HEK293T (cell line): ENCODE data around the gene TVP23A.
"Not testable (repeated sequence)": the region's sequence is repeated elsewhere in the genome, so short reads cannot be mapped to it uniquely, and the experiment has no call there.

Source experiments
- CTCF ChIA-PET: fragments of 350-600 bp; formaldehyde crosslinking; extraction: SDS; loops from one replicate; lab custom pipeline; 2021; ENCODE audit warnings: antibody characterized with exemption, inconsistent platforms; lab: Yijun Ruan, JAX
- POLR2A ChIA-PET: fragments of 350-600 bp; formaldehyde crosslinking; extraction: SDS; loops from one replicate; lab custom pipeline; 2020; ENCODE audit warnings: antibody characterized with exemption, inconsistent platforms; lab: Yijun Ruan, JAX
- DNase-seq: peaks from one replicate; pipeline ENCODE4 v3.0.0; 2012; ENCODE audit warnings: mixed read lengths; ENCODE audit errors: extremely low spot score
- ARNT ChIP-seq: fragments of 450-650 bp; IDR thresholded peaks from 2 replicates; pipeline ENCODE4 v1.6.1; 2017; ENCODE audit warnings: mild to moderate bottlenecking
- BHLHE40 ChIP-seq: fragments of 450-650 bp; IDR thresholded peaks from 2 replicates; pipeline ENCODE4 v1.6.1; 2016; ENCODE audit warnings: mild to moderate bottlenecking, moderate library complexity, borderline replicate concordance
- CTBP1 ChIP-seq: fragments of 450-650 bp; IDR thresholded peaks from 2 replicates; pipeline ENCODE4 v1.6.1; 2016; ENCODE audit warnings: borderline replicate concordance
- ELF4 ChIP-seq: fragments of 450-650 bp; IDR thresholded peaks from 2 replicates; pipeline ENCODE4 v1.6.1; 2017; ENCODE audit warnings: antibody characterized with exemption
- FOXA1 ChIP-seq: fragments of 450-650 bp; IDR thresholded peaks from 2 replicates; pipeline ENCODE4 v1.6.1; 2016; ENCODE audit warnings: mild to moderate bottlenecking
- FOXK2 ChIP-seq: fragments of 450-650 bp; IDR thresholded peaks from 2 replicates; pipeline ENCODE4 v1.6.1; 2016; ENCODE audit warnings: mild to moderate bottlenecking
- FOXM1 ChIP-seq: fragments of 450-650 bp; IDR thresholded peaks from 2 replicates; pipeline ENCODE4 v1.6.1; 2017; ENCODE audit warnings: mild to moderate bottlenecking, borderline replicate concordance
- HDGF ChIP-seq: fragments of 450-650 bp; IDR thresholded peaks from 2 replicates; pipeline ENCODE4 v1.6.1; 2017; ENCODE audit warnings: antibody characterized with exemption, borderline replicate concordance
- L3MBTL2 ChIP-seq: fragments of 450-650 bp; conservative IDR thresholded peaks from 2 replicates; pipeline ENCODE4 v1.6.1; 2016; ENCODE audit warnings: mild to moderate bottlenecking
- LEF1 ChIP-seq: fragments of 450-650 bp; IDR thresholded peaks from 2 replicates; pipeline ENCODE4 v1.6.1; 2017; ENCODE audit warnings: mild to moderate bottlenecking, borderline replicate concordance
- NFRKB ChIP-seq: fragments of 450-650 bp; IDR thresholded peaks from 2 replicates; pipeline ENCODE4 v1.6.1; 2016; ENCODE audit warnings: mild to moderate bottlenecking, moderate library complexity
- PKNOX1 ChIP-seq: fragments of 450-650 bp; IDR thresholded peaks from 2 replicates; pipeline ENCODE4 v1.6.1; 2016
- SP1 ChIP-seq: fragments of 450-650 bp; IDR thresholded peaks from 2 replicates; pipeline ENCODE4 v1.6.1; 2017
- SUZ12 ChIP-seq: fragments of 450-650 bp; IDR thresholded peaks from 2 replicates; pipeline ENCODE4 v1.6.1; 2016; ENCODE audit warnings: mild to moderate bottlenecking
- TARDBP ChIP-seq: fragments of 450-650 bp; IDR thresholded peaks from 2 replicates; pipeline ENCODE4 v1.6.1; 2016
- ZNF384 ChIP-seq: fragments of 450-650 bp; IDR thresholded peaks from 2 replicates; pipeline ENCODE4 v1.6.1; 2016

Gene TVP23A

DNA sequence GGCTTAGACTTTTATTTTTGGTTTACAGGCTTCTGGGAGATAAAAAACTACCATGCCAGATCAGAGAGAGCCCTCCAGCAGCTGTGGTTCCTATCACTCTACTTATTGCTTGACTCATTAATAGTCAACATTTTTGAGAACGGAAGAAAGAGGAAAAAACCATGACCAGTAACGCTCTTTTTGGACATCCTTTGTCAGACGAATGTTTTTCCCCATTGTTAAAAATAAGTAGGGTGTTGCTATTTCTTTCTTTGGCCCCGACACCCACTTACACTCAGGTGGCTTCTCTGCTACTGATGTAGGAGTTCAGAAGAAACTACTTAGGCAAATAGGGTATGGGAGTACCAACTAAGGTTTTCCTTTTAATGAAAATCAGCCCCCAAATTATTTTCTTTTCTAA, 27.5 kb downstream of the TVP23A start:
- no peak for DNase-seq
- ChIA-PET CTCF (no interaction called here), POLR2A (no interaction called here)
- TF ChIP-seq LEF1 (no peak), ZNF384 (no peak), FOXM1 (no peak), BHLHE40 (no peak), SUZ12 (no peak), ELF4 (no peak), PKNOX1 (no peak), FOXK2 (no peak)

- CTCF ChIA-PET, POLR2A ChIA-PET, DNase-seq: not testable (repeated sequence)
Measured at GRCh38 chr16:10788630-10789029, 30.0 kb downstream of the TVP23A start.

DNA sequence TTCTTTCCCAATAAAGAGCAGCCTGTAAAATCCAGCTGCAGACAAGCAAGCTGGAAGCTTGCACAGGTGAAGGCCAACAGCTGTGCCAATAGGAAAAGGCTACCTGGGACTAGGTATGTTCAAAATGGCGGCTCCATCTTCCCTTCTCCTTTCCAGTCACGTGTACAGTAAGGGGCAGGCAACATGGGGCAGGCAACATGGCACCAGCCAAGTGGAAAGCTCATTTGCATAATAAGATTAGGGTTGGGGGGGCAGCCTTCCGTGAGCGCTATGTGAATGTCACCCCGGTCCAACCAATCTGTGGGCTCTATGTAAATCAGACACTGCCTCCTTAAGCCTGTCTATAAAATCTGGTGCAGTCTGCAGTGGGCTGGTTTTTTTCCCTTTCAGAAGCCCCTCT, 31.3 kb downstream of the TVP23A start:
- ChIA-PET CTCF (no interaction called here), POLR2A (no interaction called here)
- DNase-seq, result no peak
- no peak for TF ChIP-seq NFRKB

- TF ChIP-seq ARNT, result no peak
- TF ChIP-seq ELF4, result no peak
- no peak for TF ChIP-seq SP1
- TF ChIP-seq NFRKB, result no peak
- no peak for TF ChIP-seq FOXK2
- POLR2A ChIA-PET, result no interaction called here
- CTCF ChIA-PET, result no interaction called here
- no peak for DNase-seq
Measured at GRCh38 chr16:10782628-10783027, 36.0 kb downstream of the TVP23A start.

DNA sequence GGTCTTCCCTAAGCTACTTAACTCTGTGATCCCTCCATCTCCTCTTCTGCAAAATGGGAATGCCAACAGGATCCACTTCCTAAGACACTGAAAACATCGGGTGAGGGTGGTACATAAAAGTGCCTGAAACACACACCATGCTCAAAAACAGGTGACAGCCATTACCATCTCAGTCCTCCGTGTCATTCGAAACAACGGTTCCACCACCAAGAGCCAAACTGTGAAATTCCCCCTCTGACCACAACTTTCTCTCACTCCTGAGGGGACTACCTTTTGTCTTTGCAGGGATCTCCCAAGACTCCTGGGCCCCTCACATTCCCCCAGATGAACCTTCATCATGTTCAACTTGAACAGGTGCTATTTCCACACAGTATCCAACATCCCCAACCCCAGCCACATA, 38.0 kb downstream of the TVP23A start:
- POLR2A ChIA-PET, result no interaction called here
- CTCF ChIA-PET, result no interaction called here
- DNase-seq, result no peak
- TF ChIP-seq SUZ12, result no peak
- no peak for TF ChIP-seq ARNT
- no peak for TF ChIP-seq FOXM1
- no peak for TF ChIP-seq HDGF
- TF ChIP-seq CTBP1, result no peak
- TF ChIP-seq ZNF384, result no peak
- TF ChIP-seq ELF4, result no peak
- TF ChIP-seq LEF1, result no peak
- no peak for TF ChIP-seq L3MBTL2
- TF ChIP-seq SP1, result no peak
- no peak for TF ChIP-seq TARDBP
- no peak for TF ChIP-seq FOXA1
- no peak for TF ChIP-seq BHLHE40

DNA sequence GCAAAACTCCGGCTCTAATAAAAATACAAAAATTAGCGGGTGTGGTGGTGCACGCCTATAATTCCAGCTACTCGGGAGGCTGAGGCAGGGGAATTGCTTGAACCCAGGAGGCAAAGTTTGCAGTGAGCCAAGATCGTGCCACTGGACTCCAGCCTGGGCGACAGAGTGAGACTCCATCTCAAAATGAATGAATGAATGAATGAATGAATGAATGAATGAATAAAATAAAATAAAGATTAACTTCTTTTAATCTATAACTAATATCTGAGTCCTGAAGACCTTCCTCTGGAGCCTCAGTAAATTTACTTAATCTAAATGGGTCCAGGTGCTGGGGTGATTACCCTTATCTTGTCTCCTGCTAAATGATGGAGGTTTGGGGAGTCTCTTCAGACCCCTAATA, 38.7 kb downstream of the TVP23A start:
- DNase-seq, CTCF ChIA-PET, POLR2A ChIA-PET: not testable (repeated sequence)

DNA sequence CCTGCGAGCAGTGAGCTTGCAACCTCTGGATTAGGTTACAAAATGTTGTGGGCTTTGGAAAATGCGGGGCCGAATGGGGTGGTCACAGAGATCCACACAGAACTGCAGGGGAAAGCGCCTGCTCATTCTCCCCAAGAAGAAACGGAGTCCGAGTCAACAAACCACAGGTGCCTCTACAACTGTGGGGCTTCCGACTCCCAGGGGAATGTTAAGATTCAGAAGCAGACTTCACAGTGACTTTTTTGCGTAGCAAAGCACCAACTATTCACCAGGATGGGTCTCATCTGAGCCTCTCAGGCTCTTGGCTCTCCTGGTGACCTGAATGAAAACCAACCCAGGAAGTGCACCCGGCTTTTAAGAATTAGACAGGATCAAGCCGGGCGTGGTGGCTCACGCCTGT, 41.2 kb downstream of the TVP23A start:
- TF ChIP-seq BHLHE40 (no peak), NFRKB (no peak), ZNF384 (no peak), ELF4 (no peak)
- CTCF ChIA-PET, result no interaction called here
- DNase-seq, result no peak
- POLR2A ChIA-PET, result interaction anchor here (0.6 kb wide), 1 partner anchor 250 kb away, joined by 3 read pairs; no protein-coding TSS in a partner anchor

GRCh38 chr16:10776923-10777322, 41.7 kb downstream of the TVP23A start:
- CTCF ChIA-PET, DNase-seq, POLR2A ChIA-PET: not testable (repeated sequence)

- DNase-seq, result no peak
- no peak for TF ChIP-seq PKNOX1
- TF ChIP-seq NFRKB, result no peak
- no peak for TF ChIP-seq BHLHE40
- no peak for TF ChIP-seq HDGF
- TF ChIP-seq SP1, result no peak
- TF ChIP-seq L3MBTL2, result no peak
- TF ChIP-seq LEF1, result no peak
- TF ChIP-seq CTBP1, result no peak
- no peak for TF ChIP-seq ZNF384
- TF ChIP-seq TARDBP, result no peak
- TF ChIP-seq ELF4, result no peak
- TF ChIP-seq ARNT, result no peak
- TF ChIP-seq FOXM1, result no peak
- no peak for TF ChIP-seq SUZ12
- no peak for TF ChIP-seq FOXK2
- no peak for TF ChIP-seq FOXA1
- CTCF ChIA-PET, result no interaction called here
- POLR2A ChIA-PET, result no interaction called here
Measured at GRCh38 chr16:10776280-10776679, 42.3 kb downstream of the TVP23A start.
